HepG2 (cell line): ENCODE results near the gene CAPN15. TPM values are rescaled to one million over a fixed set of nuclear protein-coding genes. Genes with fewer than 3 reads are reported as not detected.

Experiments
- AGO1 ChIP-seq: fragments of 200-400 bp; formaldehyde crosslinking; IDR thresholded peaks from 2 replicates; pipeline ENCODE4 v1.6.1; 2017; ENCODE audit warnings: mild to moderate bottlenecking, low read depth, low read length, moderate library complexity; ENCODE audit not compliant: poor library complexity, severe bottlenecking
- AKNA ChIP-seq: sonication (generic); formaldehyde crosslinking; IDR thresholded peaks from 2 replicates; pipeline ENCODE4 v1.4.0; 2020; ENCODE audit warnings: missing genetic modification reagents, borderline replicate concordance
- ATRX ChIP-seq: sonication (generic); formaldehyde crosslinking; IDR thresholded peaks from 2 replicates; pipeline ENCODE4 v1.4.0; 2020; ENCODE audit warnings: missing genetic modification reagents, borderline replicate concordance
- FOSL1 ChIP-seq: sonication (generic); formaldehyde crosslinking; IDR thresholded peaks from 2 replicates; pipeline ENCODE4 v1.9.0; 2021; ENCODE audit warnings: missing genetic modification reagents, borderline replicate concordance
- HDAC2 ChIP-seq: sonication (generic); formaldehyde crosslinking; IDR thresholded peaks from 2 replicates; pipeline ENCODE4 v1.4.0; 2020; ENCODE audit warnings: missing genetic modification reagents
- IRF9 ChIP-seq: sonication (generic); formaldehyde crosslinking; IDR thresholded peaks from 2 replicates; pipeline ENCODE4 v1.8.0; 2022; ENCODE audit warnings: missing genetic modification reagents, mild to moderate bottlenecking, borderline replicate concordance
- ISL2 ChIP-seq: sonication (generic); formaldehyde crosslinking; IDR thresholded peaks from 2 replicates; pipeline ENCODE4 v1.5.0; 2020; ENCODE audit warnings: missing genetic modification reagents
- NONO ChIP-seq, 2 experiments: fragments of 450-650 bp in 1 of 2; sonication (generic) in 1 of 2; formaldehyde crosslinking in 1 of 2; IDR thresholded peaks in 1 of 2; conservative IDR thresholded peaks in 1 of 2; 2 replicates each; pipeline versions ENCODE4 v1.6.1 to v1.8.0; 2017 to 2022; ENCODE audit warnings: mild to moderate bottlenecking in 1 of 2, missing genetic modification reagents in 1 of 2, moderate library complexity in 1 of 2
- SAP130 ChIP-seq: IDR thresholded peaks from 2 replicates; pipeline ENCODE4 v1.6.1; 2016; ENCODE audit warnings: low read depth
- SCMH1 ChIP-seq: sonication (generic); formaldehyde crosslinking; IDR thresholded peaks from 2 replicates; pipeline ENCODE4 v1.9.0; 2021; ENCODE audit warnings: missing genetic modification reagents, mild to moderate bottlenecking, borderline replicate concordance
- SMAD3 ChIP-seq: sonication (generic); formaldehyde crosslinking; IDR thresholded peaks from 2 replicates; pipeline ENCODE4 v1.4.0; 2020; ENCODE audit warnings: missing genetic modification reagents
- STAG1 ChIP-seq: sonication (generic); formaldehyde crosslinking; IDR thresholded peaks from 2 replicates; pipeline ENCODE4 v1.4.0; 2020; ENCODE audit warnings: missing genetic modification reagents
- ZNF234 ChIP-seq: sonication (generic); formaldehyde crosslinking; conservative IDR thresholded peaks from 2 replicates; pipeline ENCODE4 v1.5.1; 2020; ENCODE audit warnings: mild to moderate bottlenecking, missing genetic modification reagents
- ZNF251 ChIP-seq: sonication (generic); formaldehyde crosslinking; IDR thresholded peaks from 2 replicates; pipeline ENCODE4 v1.9.0; 2021; ENCODE audit warnings: mild to moderate bottlenecking, missing genetic modification reagents
- ZNF547 ChIP-seq: sonication (generic); formaldehyde crosslinking; IDR thresholded peaks from 2 replicates; pipeline ENCODE4 v1.5.1; 2020; ENCODE audit warnings: mild to moderate bottlenecking, missing genetic modification reagents
- ZNF652 ChIP-seq: IDR thresholded peaks from 2 replicates; pipeline ENCODE4 v1.6.1; 2016; ENCODE audit warnings: low read depth, borderline replicate concordance
- ZNF672 ChIP-seq: sonication (generic); formaldehyde crosslinking; IDR thresholded peaks from 2 replicates; pipeline ENCODE4 v1.8.1; 2022; ENCODE audit warnings: missing genetic modification reagents
- ZNF7 ChIP-seq: IDR thresholded peaks from 2 replicates; pipeline ENCODE4 v1.6.1; 2016; ENCODE audit warnings: missing biosample characterization, missing genetic modification reagents
- ZNF709 ChIP-seq: sonication (generic); formaldehyde crosslinking; IDR thresholded peaks from 2 replicates; pipeline ENCODE4 v1.5.0; 2020; ENCODE audit warnings: mild to moderate bottlenecking, missing genetic modification reagents
- ZNF775 ChIP-seq: sonication (generic); formaldehyde crosslinking; IDR thresholded peaks from 2 replicates; pipeline ENCODE4 v1.4.0; 2020; ENCODE audit warnings: missing genetic modification reagents, mild to moderate bottlenecking, moderate library complexity, borderline replicate concordance
- polyA plus RNA-seq, 8 experiments: library from polyadenylated mRNA; depleted of rRNA in 3 of 8; stranded (reverse) in 7 of 8; unstranded in 1 of 8; fragments of >200 nt; fragmentation: Illumina TruSeq in 4 of 8; extraction: Trizol in 4 of 8; gene quantifications; 2 replicates each; pipeline versions ENCODE4 v1.2.1 to v1.2.3, GENCODE V29; 2011 to 2016; ENCODE audit warnings: low read depth in 4 of 8, missing spikeins in 1 of 8, mixed read lengths in 1 of 8; ENCODE audit not compliant: insufficient read depth in 1 of 8
- total RNA-seq, 5 experiments: library from RNA; depleted of rRNA; stranded (reverse); fragments of >200 nt; fragmentation: Illumina TruSeq; extraction: Trizol; gene quantifications; 2 replicates each; pipeline ENCODE4 v1.2.3, GENCODE V29; 2016; ENCODE audit warnings: low read depth in 1 of 5
- TF ChIP-seq, protein P1 (sequence below): sonication (generic); formaldehyde crosslinking; IDR thresholded peaks from 2 replicates; pipeline ENCODE4 v1.5.0; 2020; ENCODE audit warnings: missing genetic modification reagents, mild to moderate bottlenecking, borderline replicate concordance
- TF ChIP-seq, protein P2 (sequence below): IDR thresholded peaks from 2 replicates; pipeline ENCODE4 v1.6.1; 2016; ENCODE audit warnings: low read depth, control low read depth

Gene CAPN15
- total and polyA plus RNA-seq, 2 of the 13 experiments (the other 11 are each of a cell fraction or from before 2014, with no cell fraction given), result 14.9 to 24.5 TPM

DNA sequence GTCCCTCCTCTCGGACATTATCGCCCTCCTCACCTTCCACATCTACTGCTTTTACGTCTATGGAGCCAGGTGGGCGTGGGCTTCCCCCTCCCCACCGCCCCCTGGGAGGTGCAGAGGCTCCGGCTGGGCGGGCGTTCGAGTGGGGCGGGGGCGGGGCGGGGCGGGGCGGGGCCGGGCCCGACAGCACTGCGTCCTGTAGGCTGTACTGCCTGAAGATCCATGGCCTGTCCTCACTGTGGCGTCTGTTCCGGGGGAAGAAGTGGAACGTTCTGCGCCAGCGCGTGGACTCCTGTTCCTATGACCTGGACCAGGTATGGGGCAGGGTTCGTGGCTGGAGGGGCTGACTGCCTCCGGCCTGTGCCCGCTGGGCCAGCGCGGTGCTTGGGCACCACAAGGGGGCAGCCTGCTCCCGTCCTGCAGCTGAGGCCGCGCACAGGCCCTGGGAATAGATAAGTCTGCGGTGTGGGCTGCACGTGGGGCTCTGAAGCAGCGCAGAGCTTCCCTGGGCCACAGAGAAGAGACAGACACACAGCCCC is 51.4 kb downstream of the CAPN15 start (continued):
- TF ChIP-seq ZNF775 (CRISPR knock-in tag) (no peak), ATRX (CRISPR knock-in tag) (no peak), ZNF672 (no peak), SAP130 (CRISPR knock-in tag) (peak; percentile 71), HDAC2 (peak; percentile 33; the same call in 1 of the 2 replicates), IRF9 (no peak; the same call in 1 of the 2 replicates), ZNF234 (CRISPR knock-in tag) (no peak), ZNF547 (CRISPR knock-in tag) (0 out of 2 replicates have a peak, but pooled peaks have one; percentile 30), NONO (IDR thresholded peaks at IDR 0.05) (no peak), NONO (CRISPR knock-in tag; conservative IDR thresholded peaks at IDR 0.05) (peak; percentile 70), STAG1 (CRISPR knock-in tag) (peak; percentile 94), AGO1 (peak; percentile 44), ZNF652 (CRISPR knock-in tag) (no peak), ZNF251 (no peak), AKNA (CRISPR knock-in tag) (no peak), FOSL1 (no peak), SMAD3 (0 out of 2 replicates have a peak, but pooled peaks have one; percentile 32), ZNF7 (CRISPR knock-in tag) (no peak), ISL2 (peak; percentile 35; the same call in 1 of the 2 replicates), ZNF709 (CRISPR knock-in tag) (no peak), SCMH1 (CRISPR knock-in tag) (no peak)
- TF ChIP-seq, protein P1, sequence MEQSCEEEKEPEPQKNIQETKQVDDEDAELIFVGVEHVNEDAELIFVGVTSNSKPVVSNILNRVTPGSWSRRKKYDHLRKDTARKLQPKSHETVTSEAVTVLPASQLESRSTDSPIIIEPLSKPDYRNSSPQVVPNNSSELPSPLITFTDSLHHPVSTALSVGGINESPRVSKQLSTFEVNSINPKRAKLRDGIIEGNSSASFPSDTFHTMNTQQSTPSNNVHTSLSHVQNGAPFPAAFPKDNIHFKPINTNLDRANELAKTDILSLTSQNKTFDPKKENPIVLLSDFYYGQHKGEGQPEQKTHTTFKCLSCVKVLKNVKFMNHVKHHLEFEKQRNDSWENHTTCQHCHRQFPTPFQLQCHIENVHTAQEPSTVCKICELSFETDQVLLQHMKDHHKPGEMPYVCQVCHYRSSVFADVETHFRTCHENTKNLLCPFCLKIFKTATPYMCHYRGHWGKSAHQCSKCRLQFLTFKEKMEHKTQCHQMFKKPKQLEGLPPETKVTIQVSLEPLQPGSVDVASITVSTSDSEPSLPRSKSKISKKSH (CRISPR knock-in tag), result 0 out of 2 replicates have a peak, but pooled peaks have one; percentile 23
- TF ChIP-seq, protein P2, sequence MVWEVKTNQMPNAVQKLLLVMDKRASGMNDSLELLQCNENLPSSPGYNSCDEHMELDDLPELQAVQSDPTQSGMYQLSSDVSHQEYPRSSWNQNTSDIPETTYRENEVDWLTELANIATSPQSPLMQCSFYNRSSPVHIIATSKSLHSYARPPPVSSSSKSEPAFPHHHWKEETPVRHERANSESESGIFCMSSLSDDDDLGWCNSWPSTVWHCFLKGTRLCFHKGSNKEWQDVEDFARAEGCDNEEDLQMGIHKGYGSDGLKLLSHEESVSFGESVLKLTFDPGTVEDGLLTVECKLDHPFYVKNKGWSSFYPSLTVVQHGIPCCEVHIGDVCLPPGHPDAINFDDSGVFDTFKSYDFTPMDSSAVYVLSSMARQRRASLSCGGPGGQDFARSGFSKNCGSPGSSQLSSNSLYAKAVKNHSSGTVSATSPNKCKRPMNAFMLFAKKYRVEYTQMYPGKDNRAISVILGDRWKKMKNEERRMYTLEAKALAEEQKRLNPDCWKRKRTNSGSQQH, result no peak
